T-cell (primary cell): ENCODE results near the gene ZC3HAV1. TPM values are rescaled to one million over a fixed set of nuclear protein-coding genes. Genes with fewer than 3 reads are reported as not detected.

Experiments
- ATAC-seq, 4 experiments: fragments of 200-7000 bp in 3 of 4; fragments of 150-1000 bp in 1 of 4; cut with Tn5 transposase; replicated peaks in 1 of 4; 1 replicate in 3 of 4; 2 replicates in 1 of 4; pipeline ENCODE4 v1.10.0; 2021; ENCODE audit warnings: moderate library complexity in 3 of 4, mild to moderate bottlenecking in 2 of 4, moderate number of reproducible peaks in 1 of 4
- CTCF ChIA-PET, 2 donors: fragments of 300-600 bp; sonication (Branson Sonifier 250); formaldehyde crosslinking; loops; one replicate each; lab custom pipeline; 2022; ENCODE audit warnings: antibody characterized with exemption in 2 of 2; lab: Charles Lee
- POLR2A ChIA-PET, 2 donors: fragments of 300-600 bp; sonication (Branson Sonifier 250); formaldehyde crosslinking; loops; one replicate each; lab custom pipeline; 2022; ENCODE audit warnings: antibody characterized with exemption in 2 of 2; lab: Charles Lee
- DNase-seq, 35 experiments: peaks; one replicate each; pipeline versions ENCODE4 v3.0.0 to v3.0.0-alpha.2; 2013 to 2023
- H3K27ac ChIP-seq: one replicate; pipeline ENCODE4 v1.5.1; 2013; ENCODE audit warnings: low read length
- H3K27me3 ChIP-seq, 2 experiments: replicated peaks in 1 of 2; 1 replicate in 1 of 2; 2 replicates in 1 of 2; pipeline versions ENCODE4 v1.6.1 to v1.7.0; 2013; ENCODE audit warnings: low read length in 1 of 2, mixed read lengths in 1 of 2; ENCODE audit not compliant: control insufficient read depth in 2 of 2, insufficient read depth in 2 of 2; ENCODE audit errors: extremely low read depth in 1 of 2
- H3K36me3 ChIP-seq, 2 donors: 1 replicate in 1 of 2; 2 replicates in 1 of 2; pipeline versions ENCODE4 v1.6.1 to v1.7.0; 2013; ENCODE audit warnings: low read length in 1 of 2; ENCODE audit not compliant: control insufficient read depth in 2 of 2, insufficient read depth in 1 of 2; ENCODE audit errors: extremely low read depth in 1 of 2
- H3K4me1 ChIP-seq, 2 experiments: 1 replicate in 1 of 2; 2 replicates in 1 of 2; pipeline versions ENCODE4 v1.6.1 to v1.7.0; 2013; ENCODE audit warnings: low read length in 2 of 2, mixed read lengths in 1 of 2; ENCODE audit not compliant: insufficient read depth in 2 of 2, control insufficient read depth in 1 of 2; ENCODE audit errors: extremely low read depth in 1 of 2
- H3K4me3 ChIP-seq, 2 donors: 1 replicate in 1 of 2; 2 replicates in 1 of 2; pipeline versions ENCODE4 v1.5.1 to v1.7.0; 2013; ENCODE audit warnings: mild to moderate bottlenecking in 2 of 2, low read length in 1 of 2, moderate library complexity in 1 of 2; ENCODE audit not compliant: control insufficient read depth in 1 of 2; ENCODE audit errors: extremely low read depth in 1 of 2
- H3K9me3 ChIP-seq: 2 replicates; pipeline ENCODE4 v1.7.0; 2013
- H3K27ac Mint-ChIP-seq, 2 donors: one replicate each; pipeline ENCODE4 v1.8.0; 2020 to 2021; ENCODE audit warnings: mild to moderate bottlenecking in 2 of 2, mixed read lengths in 2 of 2
- H3K27me3 Mint-ChIP-seq, 2 donors: one replicate each; pipeline ENCODE4 v1.8.0; 2021 to 2022; ENCODE audit warnings: mixed read lengths in 2 of 2
- H3K36me3 Mint-ChIP-seq: one replicate; pipeline ENCODE4 v1.8.0; 2021; ENCODE audit warnings: mixed read lengths
- H3K4me1 Mint-ChIP-seq, 3 donors: one replicate each; pipeline ENCODE4 v1.8.0; 2020 to 2022; ENCODE audit warnings: mixed read lengths in 3 of 3, mild to moderate bottlenecking in 1 of 3
- H3K4me3 Mint-ChIP-seq, 3 donors: one replicate each; pipeline ENCODE4 v1.8.0; 2020 to 2022; ENCODE audit warnings: mild to moderate bottlenecking in 3 of 3, mixed read lengths in 3 of 3, moderate library complexity in 3 of 3
- H3K9me3 Mint-ChIP-seq, 3 donors: one replicate each; pipeline ENCODE4 v1.8.0; 2020 to 2022; ENCODE audit warnings: mixed read lengths in 3 of 3
- WGBS: methylation state at CpG from one replicate; pipeline ENCODE4 v1.1.5; 2013; ENCODE audit warnings: missing lambda C conversion rate; ENCODE audit not compliant: insufficient coverage; 5-methylcytosine and 5-hydroxymethylcytosine counted together
- total RNA-seq, 35 experiments: library from RNA in 6 of 35; stranded (reverse) in 6 of 35; fragments of 120-200 nt in 1 of 35; gene quantifications; one replicate each; pipeline versions ENCODE4 v1.2.1 to v1.2.4 and lab custom pipeline; 2013 to 2026

ZC3HAV1 gene
- total RNA-seq, 5 donors from 2014 or later (not counting 1 experiment from before 2014, with no cell fraction given): 148 to 201 (median 155) TPM

DNA sequence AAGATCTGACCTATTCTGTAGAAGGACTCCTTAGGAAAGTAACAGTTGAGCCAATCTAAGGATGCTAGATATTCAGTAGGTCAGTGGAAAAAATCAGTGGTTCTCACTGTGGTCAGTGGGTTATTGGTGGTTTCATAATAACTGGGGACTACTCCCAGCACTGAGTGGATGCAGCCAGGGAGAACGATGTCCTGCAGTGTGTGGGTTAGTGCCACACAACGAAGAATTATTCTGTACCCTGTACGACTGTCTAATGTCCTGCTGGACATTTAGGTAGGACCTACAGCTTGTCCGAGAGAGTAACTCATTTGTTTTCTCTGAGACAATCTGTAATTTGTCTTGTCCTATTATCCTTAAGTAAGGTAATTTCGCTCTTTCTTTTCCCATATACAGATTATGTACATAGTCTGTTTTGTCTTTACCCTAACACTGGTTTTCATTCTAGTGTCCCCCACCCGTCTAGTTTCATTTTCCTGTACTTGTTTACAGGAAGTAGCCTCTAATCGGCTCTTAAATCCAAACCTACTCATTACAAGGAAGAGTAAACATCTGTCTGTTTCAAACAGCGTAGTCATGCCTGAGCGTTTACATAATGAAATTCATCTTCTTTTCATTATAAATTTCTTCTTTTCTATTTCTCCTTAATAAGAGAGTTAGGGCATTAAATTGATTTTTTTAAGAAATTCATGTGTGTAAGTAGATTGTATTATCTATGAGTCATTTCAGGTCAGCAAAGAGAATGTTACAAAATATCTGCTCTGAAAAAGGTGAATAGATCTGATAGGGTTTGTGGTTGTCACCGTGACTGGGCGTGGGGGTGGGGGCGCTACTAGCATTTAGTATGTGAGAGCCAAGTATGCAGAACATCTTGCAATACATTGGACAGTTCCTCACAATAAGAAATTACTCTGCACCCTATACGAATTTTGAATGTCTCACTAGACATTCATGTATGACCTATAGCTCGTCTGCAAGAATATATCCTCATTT is 65.4 kb downstream of the ZC3HAV1 start:
- H3K4me1 Mint-ChIP-seq: peaks cover 72 to 78% (median 76%) of the 10 kb centered on the region in 3 donors
- no CpG with 5 or more reads among the region's 14 CpGs for WGBS

DNA sequence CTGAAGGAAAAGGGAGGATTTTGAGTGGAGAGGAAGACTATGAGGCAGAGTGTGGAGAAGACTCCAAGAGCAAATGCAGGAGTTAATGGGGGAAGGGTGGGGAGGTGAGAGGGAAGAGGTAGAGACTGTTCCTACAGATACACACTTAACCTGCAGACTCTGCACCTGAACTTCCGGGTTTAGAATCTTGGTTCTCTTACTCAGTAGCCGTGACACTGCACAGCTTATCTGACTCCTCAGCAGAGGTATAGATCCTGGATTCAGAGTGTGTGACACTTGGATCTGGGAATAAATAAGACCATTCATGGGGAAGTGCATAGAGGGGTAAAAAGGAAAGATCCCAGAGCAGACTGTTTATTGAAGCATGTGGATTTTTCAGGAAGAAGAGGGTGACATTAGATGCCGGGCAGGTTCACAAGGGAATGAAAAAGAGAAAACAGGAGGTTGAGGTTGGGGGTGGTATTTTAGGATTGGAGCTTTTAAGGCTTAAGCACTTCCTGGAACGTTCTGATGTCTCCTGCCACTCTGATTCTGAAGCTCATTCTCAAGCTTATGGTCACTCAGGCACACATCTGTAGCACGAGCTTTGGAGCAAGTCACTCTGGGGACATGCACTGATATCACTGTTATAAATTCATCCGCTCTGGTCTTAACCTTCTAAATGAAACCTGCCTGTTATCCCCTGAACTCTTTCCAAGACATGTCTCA is 68.0 kb downstream of the ZC3HAV1 start:
- no peak for DNase-seq
- H3K4me3 ChIP-seq: no peak overlapping the region
- peaks cover 0 to 16% of the 10 kb centered on the region in 2 donors for H3K36me3 ChIP-seq
- Mint-ChIP-seq H3K27ac (peak overlapping the region; percentile 74 to 93), H3K4me3 (no peak overlapping the region), H3K36me3 (peaks cover 32% of the 10 kb centered on the region), H3K4me1 (peaks cover 54 to 59% (median 54%) of the 10 kb centered on the region in 3 donors), H3K9me3 (no peaks in the 10 kb centered on the region), H3K27me3 (no peaks in the 10 kb centered on the region)
- peaks cover 0 to 2% of the 10 kb centered on the region in 2 experiments for H3K27me3 ChIP-seq
- H3K9me3 ChIP-seq: no peaks in the 10 kb centered on the region
- peaks cover 24% of the 10 kb centered on the region in 2 experiments for H3K4me1 ChIP-seq
- no peak overlapping the region for H3K27ac ChIP-seq
- WGBS: 56% methylated on average over 6 of the region's 6 CpGs
- ChIA-PET POLR2A (interaction anchor here (0.5 to 1.0 kb wide), 3 partner anchors 10 to 19 kb away, joined by 3 to 6 read pairs (median 4); no protein-coding TSS in a partner anchor), CTCF (interaction anchor here in 1 of 2 donors (0.6 to 1.2 kb wide), 3 partner anchors 23 to 588 kb away, joined by 3 read pairs; no protein-coding TSS in a partner anchor)
- ATAC-seq: peak; percentile 7 to 45 (median 38)

More for the DNA sequence above, 65.4 kb downstream of the ZC3HAV1 start:
- Histone ChIP-seq H3K4me1 (peaks cover 24 to 27% of the 10 kb centered on the region in 2 experiments), H3K27ac (peak overlapping the region; percentile 76), H3K27me3 (no peaks in the 10 kb centered on the region), H3K36me3 (peaks cover 0 to 39% of the 10 kb centered on the region in 2 donors), H3K9me3 (no peaks in the 10 kb centered on the region), H3K4me3 (no peak overlapping the region)
- POLR2A ChIA-PET: interaction anchor here in 1 of 2 donors (0.6 kb wide), 1 partner anchor 20 kb away, joined by 3 read pairs; no protein-coding TSS in a partner anchor
- ATAC-seq: peak; percentile 56 to 73 (median 65)
- H3K36me3 Mint-ChIP-seq: peaks cover 54% of the 10 kb centered on the region
- CTCF ChIA-PET: interaction anchor here (0.6 to 2.8 kb wide), 6 partner anchors 27 to 325 kb away, joined by 3 to 11 read pairs (median 3); no protein-coding TSS in a partner anchor
- peak; percentile 43 to 81 (median 72) for DNase-seq
- H3K27me3 Mint-ChIP-seq: no peaks in the 10 kb centered on the region
- H3K9me3 Mint-ChIP-seq: no peaks in the 10 kb centered on the region
- H3K4me3 Mint-ChIP-seq: peak overlapping the region; percentile 5 to 60 (median 49)
- peak overlapping the region; percentile 76 to 91 for H3K27ac Mint-ChIP-seq

DNA sequence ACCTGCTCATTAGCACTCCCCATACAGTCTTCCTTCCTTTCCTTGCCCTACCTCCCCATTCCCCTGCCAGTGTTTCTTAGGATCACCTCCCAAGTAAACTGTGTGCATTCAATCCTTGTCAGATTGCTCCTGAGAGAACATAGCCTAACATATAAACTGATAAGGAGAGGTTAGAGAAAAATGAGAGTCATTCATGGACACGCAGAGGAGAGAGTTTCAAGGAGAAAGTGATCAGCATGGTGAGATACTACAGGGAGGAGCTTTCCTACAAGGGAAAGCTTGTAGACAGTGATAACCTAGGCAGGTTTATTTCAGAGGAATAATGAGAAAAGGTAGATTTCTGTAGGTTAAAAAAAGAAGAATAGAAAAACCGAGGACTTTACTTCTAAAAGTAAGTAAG is 70.8 kb downstream of the ZC3HAV1 start:
- WGBS: 83% methylated on average over 2 of the region's 2 CpGs
- no peak for DNase-seq
- Mint-ChIP-seq H3K4me1 (peaks cover 40 to 49% (median 41%) of the 10 kb centered on the region in 3 donors), H3K9me3 (no peaks in the 10 kb centered on the region), H3K27me3 (no peaks in the 10 kb centered on the region), H3K36me3 (peaks cover 6% of the 10 kb centered on the region), H3K4me3 (no peak overlapping the region), H3K27ac (no peak overlapping the region)
- Histone ChIP-seq H3K4me3 (no peak overlapping the region), H3K4me1 (peaks cover 0 to 18% of the 10 kb centered on the region in 2 experiments), H3K27ac (no peak overlapping the region), H3K9me3 (no peaks in the 10 kb centered on the region), H3K36me3 (peaks cover 0 to 2% of the 10 kb centered on the region in 2 donors), H3K27me3 (peaks cover 0 to 8% of the 10 kb centered on the region in 2 experiments)
- ChIA-PET POLR2A (no interaction called here), CTCF (interaction anchor here in 1 of 2 donors (1.1 kb wide), 1 partner anchor 36 kb away, joined by 3 read pairs; no protein-coding TSS in a partner anchor)
- ATAC-seq: no peak

DNA sequence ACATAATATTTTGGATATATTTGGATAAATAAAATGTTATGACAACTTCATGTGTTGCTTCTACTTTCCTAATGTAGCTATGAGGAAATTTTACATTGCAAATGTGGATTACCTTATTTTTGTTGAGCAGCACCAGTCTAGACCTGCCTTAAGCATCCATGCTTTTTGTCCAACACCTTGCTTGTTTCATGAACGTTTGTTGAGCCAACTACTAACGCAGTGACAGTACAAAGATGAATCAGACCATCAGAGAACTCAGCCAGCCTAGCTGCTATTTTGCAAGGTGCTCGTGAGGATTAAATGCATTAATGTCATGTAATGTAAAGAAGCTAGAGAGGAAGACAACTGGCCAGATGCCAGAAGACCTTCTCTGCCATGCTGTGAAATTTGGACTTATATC is 72.6 kb downstream of the ZC3HAV1 start:
- POLR2A ChIA-PET: interaction anchor here in 1 of 2 donors (0.6 kb wide), 1 partner anchor 15 kb away, joined by 4 read pairs; no protein-coding TSS in a partner anchor
- 79% methylated on average over 3 of the region's 3 CpGs for WGBS
- CTCF ChIA-PET: interaction anchor here (0.6 to 1.0 kb wide), 2 partner anchors 24 to 92 kb away, joined by 3 read pairs; no protein-coding TSS in a partner anchor

DNA sequence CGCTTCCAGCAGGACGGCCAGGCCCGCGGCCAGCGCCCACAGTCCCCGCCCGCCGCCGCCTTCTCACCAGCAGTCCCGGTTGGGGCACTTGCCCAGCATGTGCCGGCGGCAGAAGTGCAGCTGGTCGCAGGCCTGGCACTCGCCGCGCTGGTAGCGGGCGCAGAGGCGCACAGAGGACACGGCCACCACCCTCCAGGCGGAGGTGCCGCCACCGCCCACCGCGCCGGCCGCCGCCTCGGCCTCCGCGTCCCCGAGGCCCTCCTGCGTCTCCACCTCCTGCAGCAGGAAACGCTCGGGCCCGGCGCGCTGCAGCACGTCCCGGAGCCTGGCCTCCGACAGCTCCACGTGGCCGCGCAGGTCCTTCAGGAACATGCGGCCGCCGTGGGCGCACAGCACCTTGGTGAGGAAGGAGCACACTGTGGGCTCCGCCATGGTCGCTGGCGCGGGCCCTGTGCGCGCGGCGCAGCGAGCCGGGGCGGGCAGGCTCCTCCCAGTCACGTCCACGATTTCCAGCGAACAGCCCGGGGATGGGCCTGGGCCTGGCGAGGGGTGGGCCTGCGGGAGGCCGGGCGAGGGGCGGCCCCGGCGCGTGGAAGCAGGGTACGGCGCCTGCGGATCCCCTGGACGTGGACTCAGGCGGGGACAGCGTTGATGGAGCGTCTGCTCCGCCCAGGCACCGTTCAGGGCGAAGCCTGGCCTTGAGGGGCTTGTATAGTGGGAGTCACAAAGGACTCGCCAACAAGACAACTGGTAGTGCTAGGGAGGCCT is 73.8 kb downstream of the ZC3HAV1 start, which contains the start of gene ZC3HAV1L:
Gene ZC3HAV1L (minus strand): TSS at position 457 of the 768 bp plus-strand sequence. CDS start 25 bp downstream, at position 432.
- Mint-ChIP-seq H3K9me3 (no peaks in the 10 kb centered on the region), H3K27me3 (no peaks in the 10 kb centered on the region), H3K4me3 (peak within 1 kb of the TSS; percentile 75 to 80 (median 78)), H3K27ac (peak within 1 kb of the TSS; percentile 22 to 55), H3K36me3 (no peaks in the 10 kb centered on the region), H3K4me1 (peaks cover 22 to 26% (median 24%) of the 10 kb centered on the region in 3 donors)
- ATAC-seq (peak; percentile 70 to 73 (median 70)), DNase-seq (peak in 23 of 35 experiments; percentile 4 to 43 (median 18))
- Histone ChIP-seq H3K4me3 (peak within 1 kb of the TSS; percentile 34 to 70), H3K27me3 (peaks cover 0 to 8% of the 10 kb centered on the region in 2 experiments), H3K36me3 (no peaks in the 10 kb centered on the region), H3K27ac (no peak within 1 kb of the TSS), H3K9me3 (no peaks in the 10 kb centered on the region), H3K4me1 (peaks cover 0 to 11% of the 10 kb centered on the region in 2 experiments)
- ChIA-PET CTCF (interaction anchor here in 1 of 2 donors (1.0 kb wide), 1 partner anchor 39 kb away, joined by 3 read pairs; no protein-coding TSS in a partner anchor), POLR2A (interaction anchor here in 1 of 2 donors (0.6 kb wide), 1 partner anchor 39 kb away, joined by 5 read pairs; no protein-coding TSS in a partner anchor)
- 4% methylated on average over 81 of the region's 82 CpGs for WGBS

More for the DNA sequence above, 72.6 kb downstream of the ZC3HAV1 start:
- Mint-ChIP-seq H3K27me3 (no peaks in the 10 kb centered on the region), H3K4me1 (peaks cover 32 to 35% (median 35%) of the 10 kb centered on the region in 3 donors), H3K27ac (no peak overlapping the region), H3K9me3 (no peaks in the 10 kb centered on the region), H3K4me3 (peak overlapping the region; percentile 44 to 74 (median 64)), H3K36me3 (no peaks in the 10 kb centered on the region)
- Histone ChIP-seq H3K27ac (no peak overlapping the region), H3K9me3 (no peaks in the 10 kb centered on the region), H3K4me3 (no peak overlapping the region), H3K36me3 (no peaks in the 10 kb centered on the region), H3K27me3 (peaks cover 0 to 8% of the 10 kb centered on the region in 2 experiments), H3K4me1 (peaks cover 0 to 11% of the 10 kb centered on the region in 2 experiments)
- no peak for ATAC-seq
- DNase-seq: no peak
